GM21515 (cell line): ENCODE measurements around the gene SCNN1B.

Experiments
- ATAC-seq: cut with Tn5 transposase; IDR thresholded peaks from one replicate; pipeline ENCODE4 v1.9.1; 2021; ENCODE audit not compliant: unreplicated experiment

Gene SCNN1B

GRCh38 chr16:23320693-23321092 is 18.6 kb downstream of the SCNN1B start:
- ATAC-seq: no peak

- no peak for ATAC-seq
Observed at GRCh38 chr16:23321206-23321875, 19.2 kb downstream of the SCNN1B start.

GRCh38 chr16:23323224-23324030 is 21.3 kb downstream of the SCNN1B start:
- ATAC-seq: no peak

- ATAC-seq: no peak
Observed at GRCh38 chr16:23324727-23325126, 22.6 kb downstream of the SCNN1B start.

- no peak for ATAC-seq
Observed at GRCh38 chr16:23327836-23328235, 25.7 kb downstream of the SCNN1B start.

GRCh38 chr16:23330161-23330560 is 28.1 kb downstream of the SCNN1B start:
- no peak for ATAC-seq

GRCh38 chr16:23330583-23331249 is 28.6 kb downstream of the SCNN1B start:
- ATAC-seq: no peak

- no peak for ATAC-seq
Observed at GRCh38 chr16:23333034-23333579, 31.0 kb downstream of the SCNN1B start.

GRCh38 chr16:23333831-23334456 is 31.8 kb downstream of the SCNN1B start:
- ATAC-seq: no peak

GRCh38 chr16:23334457-23334853 is 32.4 kb downstream of the SCNN1B start:
- ATAC-seq: no peak

- ATAC-seq: no peak
Observed at GRCh38 chr16:23334950-23335349, 32.8 kb downstream of the SCNN1B start.

GRCh38 chr16:23337836-23338550 is 35.9 kb downstream of the SCNN1B start:
- no peak for ATAC-seq

GRCh38 chr16:23339787-23340186 is 37.7 kb downstream of the SCNN1B start:
- ATAC-seq: no peak

GRCh38 chr16:23342083-23342640 is 40.1 kb downstream of the SCNN1B start:
- no peak for ATAC-seq

GRCh38 chr16:23343643-23344612 is 41.8 kb downstream of the SCNN1B start:
- no peak for ATAC-seq

- ATAC-seq: no peak
Observed at GRCh38 chr16:23345237-23345636, 43.1 kb downstream of the SCNN1B start.

GRCh38 chr16:23348579-23349469 is 46.7 kb downstream of the SCNN1B start:
- ATAC-seq: no peak

- no peak for ATAC-seq
Observed at GRCh38 chr16:23351360-23351759, 49.3 kb downstream of the SCNN1B start.
